ENCODE measurements around the gene WDR31.

WDR31 gene

GRCh38 chr9:113290052-113290607 lies 49.9 kb downstream of the WDR31 start:
- in situ Hi-C loops (cut with MboI; ENCODE audit: low pct_unique_long_range_greater_than_20kb, low sequenced_read_pairs, unreplicated experiment), result no loop called here
- TF ChIP-seq, protein P1, sequence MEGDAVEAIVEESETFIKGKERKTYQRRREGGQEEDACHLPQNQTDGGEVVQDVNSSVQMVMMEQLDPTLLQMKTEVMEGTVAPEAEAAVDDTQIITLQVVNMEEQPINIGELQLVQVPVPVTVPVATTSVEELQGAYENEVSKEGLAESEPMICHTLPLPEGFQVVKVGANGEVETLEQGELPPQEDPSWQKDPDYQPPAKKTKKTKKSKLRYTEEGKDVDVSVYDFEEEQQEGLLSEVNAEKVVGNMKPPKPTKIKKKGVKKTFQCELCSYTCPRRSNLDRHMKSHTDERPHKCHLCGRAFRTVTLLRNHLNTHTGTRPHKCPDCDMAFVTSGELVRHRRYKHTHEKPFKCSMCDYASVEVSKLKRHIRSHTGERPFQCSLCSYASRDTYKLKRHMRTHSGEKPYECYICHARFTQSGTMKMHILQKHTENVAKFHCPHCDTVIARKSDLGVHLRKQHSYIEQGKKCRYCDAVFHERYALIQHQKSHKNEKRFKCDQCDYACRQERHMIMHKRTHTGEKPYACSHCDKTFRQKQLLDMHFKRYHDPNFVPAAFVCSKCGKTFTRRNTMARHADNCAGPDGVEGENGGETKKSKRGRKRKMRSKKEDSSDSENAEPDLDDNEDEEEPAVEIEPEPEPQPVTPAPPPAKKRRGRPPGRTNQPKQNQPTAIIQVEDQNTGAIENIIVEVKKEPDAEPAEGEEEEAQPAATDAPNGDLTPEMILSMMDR (IDR thresholded peaks at IDR 0.05; ENCODE audit: extremely low read depth, insufficient read depth, missing control alignments), result no peak
- DNase-seq (ENCODE audit: low spot score), result no peak

DNA sequence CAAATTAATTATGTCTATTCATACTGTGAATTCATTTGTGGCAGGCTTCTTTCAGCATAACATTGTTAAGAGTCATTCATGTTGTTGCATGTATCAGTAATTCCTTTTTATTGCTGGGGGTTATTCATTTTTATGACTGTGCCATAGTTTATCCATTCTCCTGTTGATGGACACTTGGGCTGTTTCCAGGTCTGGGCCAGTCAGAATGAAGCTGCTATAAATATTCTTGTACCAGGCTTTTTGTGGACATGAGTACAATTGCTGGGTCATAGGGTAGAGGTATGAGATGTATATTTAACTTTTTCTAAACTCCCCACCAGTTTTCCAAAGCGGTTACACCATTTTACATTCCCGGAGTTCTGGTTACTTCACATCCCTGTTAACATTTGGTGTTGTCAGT lies 51.0 kb downstream of the WDR31 start:
- DNase-seq (ENCODE audit: low spot score), result no peak
- in situ Hi-C loops (cut with MboI; ENCODE audit: low pct_unique_long_range_greater_than_20kb, low sequenced_read_pairs, unreplicated experiment), result no loop called here
- TF ChIP-seq, protein P1 (IDR thresholded peaks at IDR 0.05; ENCODE audit: extremely low read depth, insufficient read depth, missing control alignments), result no peak

GRCh38 chr9:113281356-113281755 lies 58.7 kb downstream of the WDR31 start:
- in situ Hi-C loops (cut with MboI; ENCODE audit: low pct_unique_long_range_greater_than_20kb, low sequenced_read_pairs, unreplicated experiment), result no loop called here
- TF ChIP-seq, protein P1 (IDR thresholded peaks at IDR 0.05; ENCODE audit: extremely low read depth, insufficient read depth, missing control alignments), result no peak
- DNase-seq (ENCODE audit: low spot score), result no peak

- no peak for DNase-seq (ENCODE audit: low spot score)
- TF ChIP-seq, protein P1 (IDR thresholded peaks at IDR 0.05; ENCODE audit: extremely low read depth, insufficient read depth, missing control alignments), result no peak
- in situ Hi-C loops (cut with MboI; ENCODE audit: low pct_unique_long_range_greater_than_20kb, low sequenced_read_pairs, unreplicated experiment), result no loop called here
Measured at GRCh38 chr9:113278840-113279239, 61.2 kb downstream of the WDR31 start.

GRCh38 chr9:113275157-113276131 lies 64.6 kb downstream of the WDR31 start, which contains the start of the genes CDC26 and PRPF4:
Gene CDC26, minus strand, starts transcription at chr9:113275572. Its CDS starts 3,065 bp downstream, at chr9:113272507.
Gene PRPF4, plus strand, starts transcription at chr9:113275658. Its CDS starts 86 bp downstream, at chr9:113275744.
- peak; percentile 93 for DNase-seq (ENCODE audit: low spot score)
- TF ChIP-seq, protein P1 (IDR thresholded peaks at IDR 0.05; ENCODE audit: extremely low read depth, insufficient read depth, missing control alignments), result no peak
- in situ Hi-C loops (cut with MboI; ENCODE audit: low pct_unique_long_range_greater_than_20kb, low sequenced_read_pairs, unreplicated experiment), result no loop called here

DNA sequence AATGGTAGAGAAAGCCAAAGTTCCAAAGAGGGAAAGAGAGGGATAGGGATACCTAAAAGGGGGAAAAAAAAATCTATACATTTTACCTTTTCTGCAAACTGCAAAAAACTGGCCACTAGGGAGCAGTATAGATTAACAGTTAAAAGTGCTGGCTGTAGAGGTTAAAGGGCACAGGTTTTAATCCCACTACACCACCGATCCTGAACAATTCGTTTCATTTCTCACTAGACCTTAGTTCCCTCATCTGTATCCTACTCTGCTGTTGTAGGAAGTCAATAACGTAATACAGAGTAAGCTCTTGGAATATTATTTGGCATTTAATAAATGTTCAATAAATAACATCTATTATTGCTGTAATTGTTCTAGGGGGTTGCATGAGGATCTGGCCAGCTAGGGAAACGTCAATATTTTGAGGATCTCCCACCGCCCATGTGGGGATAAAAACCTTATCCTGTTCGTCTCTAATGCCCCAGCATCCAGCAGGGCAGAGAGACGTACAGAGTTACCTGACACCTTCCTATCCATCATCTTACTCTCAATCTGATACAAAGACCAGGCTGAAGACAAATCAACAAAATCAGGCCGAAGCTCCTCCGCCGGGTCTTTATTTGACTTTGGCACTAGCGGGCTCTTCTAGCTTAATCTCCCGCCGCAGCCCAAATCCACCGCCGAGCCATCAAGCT lies 65.5 kb downstream of the WDR31 start:
- TF ChIP-seq, protein P1 (IDR thresholded peaks at IDR 0.05; ENCODE audit: extremely low read depth, insufficient read depth, missing control alignments), result peak; percentile 60
- DNase-seq (ENCODE audit: low spot score), result peak; percentile 59
- in situ Hi-C loops (cut with MboI; ENCODE audit: low pct_unique_long_range_greater_than_20kb, low sequenced_read_pairs, unreplicated experiment), result no loop called here

Data from GM13977 (cell line).